Bone marrow (tissue), 2 donors: ENCODE data around the gene HOXD4.
A peak's percentile ranks its signal among the peaks of the same experiment; 100 is the strongest.

Experiments
- DNase-seq, 2 donors: peaks; one replicate each; lab custom pipeline; 2025; lab: John Stamatoyannopoulos, UW

Gene HOXD4

DNA sequence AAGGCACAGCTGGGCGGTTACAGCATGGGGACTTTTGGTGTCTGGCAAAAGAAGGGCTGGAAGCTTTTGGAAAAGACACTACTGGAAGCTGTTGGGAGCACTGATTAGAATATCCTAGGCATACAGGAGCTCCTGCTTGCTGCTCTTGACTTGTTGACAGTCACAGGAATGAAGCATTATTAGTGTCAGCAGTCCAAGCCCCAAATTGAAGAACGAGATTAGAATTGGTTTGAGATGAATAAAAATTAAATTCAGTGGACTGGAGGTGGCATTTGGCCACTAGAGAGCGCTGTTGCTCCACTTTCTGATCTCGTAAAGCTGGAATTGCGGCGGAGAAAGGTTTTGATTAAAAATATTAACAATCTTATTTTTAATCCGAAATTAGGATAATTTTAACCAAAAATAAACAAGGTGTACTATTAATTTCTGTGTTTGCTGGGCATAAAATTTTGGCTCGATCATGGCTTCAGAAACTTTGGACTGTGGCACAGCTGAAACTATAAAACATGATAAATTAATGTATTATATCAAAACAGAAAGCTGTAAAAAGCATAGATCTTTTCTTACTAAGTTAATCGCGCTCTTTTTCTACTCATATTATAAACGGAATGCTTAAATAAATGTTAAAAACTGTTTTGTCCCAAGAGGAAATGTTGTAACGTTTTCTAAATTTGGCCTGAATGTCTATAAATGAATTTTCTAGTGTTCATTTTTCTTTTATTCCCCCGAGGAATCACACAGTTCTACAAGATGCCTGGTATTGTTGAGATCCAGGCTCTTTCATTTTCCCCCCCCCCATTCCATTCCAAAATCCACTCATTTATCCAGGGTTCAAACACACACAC, 24.2 kb upstream of the HOXD4 start:
- DNase-seq: peak; percentile 21 to 32

DNA sequence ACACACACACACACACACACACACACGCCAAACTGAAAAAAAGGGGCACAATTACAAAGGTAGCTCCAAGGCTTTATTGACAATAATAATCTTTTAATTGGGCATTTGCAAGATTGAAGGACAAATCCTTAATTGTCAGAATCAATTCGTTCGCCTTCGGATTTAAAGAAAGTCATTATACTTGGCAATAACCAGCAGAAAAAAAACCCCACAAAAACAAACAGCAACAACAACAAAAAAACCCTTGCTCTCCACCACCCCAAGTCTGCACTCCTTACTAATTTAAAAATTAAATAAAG, 23.6 kb upstream of the HOXD4 start:
- DNase-seq: no peak

GRCh38 chr2:176128172-176128981, 23.0 kb upstream of the HOXD4 start:
- no peak for DNase-seq

GRCh38 chr2:176128982-176129796, 22.2 kb upstream of the HOXD4 start, which contains the start of gene HOXD8:
TSS of gene HOXD8 (plus strand) at chr2:176129705. CDS start at chr2:176130367, 662 bp downstream.
- DNase-seq: no peak

GRCh38 chr2:176129813-176130146, 21.6 kb upstream of the HOXD4 start:
- DNase-seq: no peak

GRCh38 chr2:176130147-176130956, 21.0 kb upstream of the HOXD4 start:
- DNase-seq: no peak

- peak in 1 of 2 donors; percentile 9 for DNase-seq
Measured at GRCh38 chr2:176130957-176131847, 20.1 kb upstream of the HOXD4 start.

DNA sequence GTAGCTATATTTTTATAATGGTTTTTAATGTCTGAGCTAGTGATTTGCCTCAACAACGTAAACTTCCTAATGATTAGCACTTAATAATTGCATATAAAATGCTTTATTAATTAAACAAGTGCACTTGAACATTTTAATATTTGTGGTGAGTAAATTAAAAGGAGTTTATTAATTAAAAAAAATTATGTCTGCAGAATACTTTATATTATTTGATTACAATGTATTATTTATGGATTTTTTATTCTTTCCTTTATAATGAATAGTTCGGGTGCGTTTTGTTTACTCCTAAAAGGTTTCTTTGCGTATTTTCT, 19.5 kb upstream of the HOXD4 start:
- no peak for DNase-seq

GRCh38 chr2:176132205-176133171, 18.9 kb upstream of the HOXD4 start:
- DNase-seq: no peak

DNA sequence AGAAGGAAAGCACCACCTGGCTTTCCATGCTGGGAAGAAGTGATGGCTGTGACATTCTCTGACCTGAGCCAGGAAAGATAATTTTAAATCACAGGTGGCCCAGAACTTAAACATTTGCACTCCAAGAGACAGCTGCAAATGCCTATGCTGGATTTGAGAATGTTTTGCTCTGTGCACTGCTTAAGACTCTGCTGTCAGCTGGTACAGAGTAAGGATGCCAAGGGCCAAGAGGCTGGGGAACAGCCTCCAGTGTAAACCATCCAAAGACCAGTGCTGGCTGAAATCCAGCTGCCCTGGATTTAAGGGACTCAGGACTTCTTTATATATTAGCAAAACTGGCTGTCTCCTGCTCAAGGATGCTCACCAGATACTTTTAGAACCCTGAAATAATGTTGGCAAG, 18.0 kb upstream of the HOXD4 start:
- no peak for DNase-seq

- no peak for DNase-seq
Measured at GRCh38 chr2:176134035-176134434, 17.3 kb upstream of the HOXD4 start.

- DNase-seq: no peak
Measured at GRCh38 chr2:176135035-176135440, 16.3 kb upstream of the HOXD4 start.

- DNase-seq: no peak
Measured at GRCh38 chr2:176136374-176137251, 14.7 kb upstream of the HOXD4 start.

GRCh38 chr2:176137252-176137580, 14.1 kb upstream of the HOXD4 start:
- DNase-seq: no peak

GRCh38 chr2:176137906-176138305, 13.4 kb upstream of the HOXD4 start:
- DNase-seq: no peak

DNA sequence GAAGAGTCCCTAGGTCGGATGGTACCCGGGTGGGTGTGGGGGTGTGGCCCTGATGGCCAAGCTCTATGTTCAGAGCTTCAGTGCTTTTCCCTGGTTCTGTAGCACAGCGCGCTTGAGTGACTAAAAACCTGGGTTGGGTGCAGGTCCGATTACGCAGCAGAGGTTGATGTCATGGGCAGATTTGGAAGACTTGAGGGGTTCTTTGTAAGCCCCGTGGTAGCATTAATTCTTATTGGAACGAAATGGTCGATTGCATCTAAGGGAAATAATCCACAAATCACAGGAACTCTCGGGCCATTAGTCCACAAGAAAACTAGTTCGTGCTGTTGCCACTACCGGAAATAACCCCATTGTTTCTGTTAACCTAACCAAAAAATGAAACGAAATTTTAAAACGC, 12.8 kb upstream of the HOXD4 start:
- DNase-seq: no peak

DNA sequence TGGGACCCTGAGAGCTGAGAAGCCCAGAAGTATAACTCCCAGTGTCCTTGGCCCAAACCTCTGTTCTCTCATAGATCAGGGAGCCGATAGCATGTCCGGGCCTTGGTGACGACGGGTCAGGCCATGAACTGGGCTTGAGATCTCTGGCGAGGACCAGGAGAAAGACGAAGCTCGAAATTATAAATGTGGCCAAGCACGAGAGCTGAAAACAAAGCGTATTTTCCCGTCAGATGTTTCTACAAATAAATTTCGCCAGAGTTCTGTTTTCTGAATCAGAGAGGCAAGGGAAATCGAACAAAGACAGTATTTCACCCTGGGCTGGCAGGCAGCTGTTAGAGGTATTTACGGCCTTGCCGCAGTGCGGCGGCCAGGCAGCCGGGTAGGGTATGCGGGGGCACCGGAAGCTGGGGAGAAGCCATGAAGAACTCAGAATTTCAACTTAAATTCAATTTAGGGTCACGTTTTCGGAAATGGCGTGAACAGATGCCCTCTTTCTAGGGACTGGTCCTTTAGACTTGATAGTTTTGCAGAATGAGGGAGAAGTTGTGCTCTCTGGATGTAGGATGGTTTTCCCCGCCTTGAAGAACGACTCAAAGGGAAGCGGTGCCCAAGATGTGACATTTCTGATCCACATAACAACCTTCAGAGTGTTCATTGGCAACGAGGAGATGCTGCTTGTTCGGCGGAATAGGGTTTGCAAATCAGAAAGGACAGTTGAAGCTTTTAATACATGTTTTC, 12.3 kb upstream of the HOXD4 start:
- no peak for DNase-seq
